Measurements from ENCODE around the gene B3GLCT.

GRCh38 chr13:31380715-31381114, 180.9 kb downstream of the B3GLCT start:
- TF ChIP-seq ZBTB33 (IDR thresholded peaks at IDR 0.05; ENCODE audit: extremely low read depth, insufficient replicate concordance, low read length) (no peak), RAD21 (IDR thresholded peaks at IDR 0.05; ENCODE audit: low read depth) (no peak)

Data from HCT116 (cell line).